HG02840 (cell line): ENCODE measurements around the gene ABHD15.
"Not testable (repeated sequence)": the region's sequence is repeated elsewhere in the genome, so short reads cannot be mapped to it uniquely, and the experiment has no call there.

Source experiments
- ATAC-seq: cut with Tn5 transposase; IDR thresholded peaks from one replicate; pipeline ENCODE4 v1.9.1; 2021; ENCODE audit warnings: mild to moderate bottlenecking, moderate library complexity, moderate number of reproducible peaks; ENCODE audit not compliant: unreplicated experiment, low FRiP score

The ABHD15 gene

DNA sequence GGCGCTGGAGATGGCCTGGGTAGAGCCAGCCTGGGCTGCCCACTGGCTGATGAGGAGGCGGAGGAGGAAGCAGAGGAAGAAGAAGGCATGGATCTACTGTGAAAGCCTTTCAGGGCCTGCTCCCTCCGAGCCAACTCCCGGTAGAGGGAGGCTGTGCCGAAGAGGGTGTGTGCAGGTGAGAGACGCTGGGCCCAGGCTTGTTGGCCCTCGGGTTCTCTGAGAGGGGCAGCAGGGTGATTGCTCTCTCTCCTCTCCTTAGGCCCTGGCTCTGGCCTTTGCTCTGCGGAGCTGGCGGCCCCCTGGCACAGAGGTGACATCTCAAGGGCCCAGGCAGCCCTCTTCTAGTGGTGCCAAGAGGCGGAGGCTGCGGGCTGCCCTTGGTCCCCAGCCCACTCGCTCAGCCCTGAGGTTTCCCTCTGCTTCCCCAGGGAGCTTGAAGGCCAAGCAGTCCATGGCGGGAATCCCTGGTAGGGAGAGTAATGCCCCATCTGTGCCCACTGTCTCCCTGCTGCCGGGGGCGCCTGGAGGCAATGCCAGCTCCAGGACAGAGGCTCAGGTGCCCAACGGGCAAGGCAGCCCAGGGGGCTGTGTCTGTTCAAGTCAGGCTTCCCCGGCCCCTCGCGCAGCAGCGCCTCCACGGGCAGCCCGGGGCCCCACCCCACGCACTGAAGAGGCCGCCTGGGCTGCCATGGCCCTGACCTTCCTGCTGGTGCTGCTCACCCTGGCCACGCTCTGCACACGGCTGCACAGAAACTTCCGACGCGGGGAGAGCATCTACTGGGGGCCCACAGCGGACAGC is 5.2 kb upstream of the ABHD15 start:
- ATAC-seq: no peak

DNA sequence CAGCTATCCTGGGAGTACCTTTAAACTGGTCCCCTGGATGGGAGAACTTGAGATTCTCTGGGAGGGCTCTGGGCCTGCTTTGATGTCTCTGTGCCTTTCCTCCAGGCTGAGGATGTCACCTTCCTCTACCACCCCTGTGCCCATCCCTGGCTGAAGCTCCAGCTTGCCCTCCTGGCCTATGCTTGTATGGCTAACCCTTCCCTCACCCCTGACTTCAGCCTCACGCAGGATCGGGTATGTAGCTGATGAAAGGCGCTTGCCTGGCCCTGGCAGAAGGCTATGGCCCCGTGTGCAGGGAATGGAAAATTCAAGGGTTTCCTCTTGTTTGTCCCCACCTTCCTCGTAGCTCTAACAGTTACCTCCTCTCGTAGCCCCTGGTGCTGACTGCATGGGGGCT is 4.6 kb upstream of the ABHD15 start:
- no peak for ATAC-seq

DNA sequence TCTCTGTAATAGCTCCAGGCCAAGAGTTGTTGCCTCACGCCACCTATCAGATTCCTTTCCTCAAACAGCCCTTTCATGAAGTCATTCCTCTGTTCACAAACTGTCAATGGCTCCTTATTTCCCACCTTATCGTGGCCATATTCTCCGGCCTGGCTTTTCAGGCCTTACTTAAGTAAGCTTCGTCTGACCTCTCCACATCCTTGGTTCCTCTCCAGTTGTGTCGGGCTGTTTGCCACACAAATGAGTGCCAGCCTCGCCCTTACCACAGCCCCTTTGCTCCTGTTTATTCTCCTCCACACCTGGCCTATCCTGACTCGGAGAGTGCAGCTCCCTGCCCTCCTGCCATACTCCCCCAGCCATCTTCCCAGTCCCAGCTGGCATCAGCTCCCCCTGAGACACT is 3.7 kb upstream of the ABHD15 start:
- no peak for ATAC-seq

DNA sequence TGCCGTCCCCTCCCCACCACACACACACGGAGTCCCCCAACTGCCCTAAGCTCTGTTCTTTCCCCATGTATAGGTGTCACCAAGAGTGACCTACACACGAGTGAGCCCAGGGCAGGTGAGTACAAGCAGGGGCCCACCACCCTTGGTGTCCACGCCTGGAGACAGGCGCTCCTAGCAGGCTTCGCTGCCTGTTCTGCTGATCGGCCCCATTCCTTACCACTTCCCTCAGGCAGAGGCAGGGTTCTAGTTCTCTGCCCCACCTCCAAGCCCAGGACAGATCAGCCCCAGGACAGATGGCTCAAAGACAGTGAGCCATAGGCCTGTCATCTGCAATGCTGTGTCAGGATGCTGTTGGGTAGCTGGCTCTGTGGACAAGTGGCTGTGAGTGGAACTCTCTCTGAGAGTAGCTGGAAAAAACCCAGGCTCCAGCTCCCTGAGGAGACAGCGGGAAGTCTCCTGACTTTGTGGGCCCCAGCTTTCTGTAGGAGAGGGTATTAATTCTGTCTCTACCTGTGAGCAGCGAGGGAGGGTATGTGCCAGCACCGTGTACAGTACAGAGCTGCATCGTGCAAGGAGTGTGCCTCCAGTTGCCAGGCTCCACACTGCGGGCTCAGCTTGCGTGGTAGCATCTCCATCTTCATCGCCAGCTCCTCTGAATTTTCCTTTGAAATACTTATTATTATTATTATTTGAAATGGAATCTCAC is 2.6 kb upstream of the ABHD15 start:
- no peak for ATAC-seq

DNA sequence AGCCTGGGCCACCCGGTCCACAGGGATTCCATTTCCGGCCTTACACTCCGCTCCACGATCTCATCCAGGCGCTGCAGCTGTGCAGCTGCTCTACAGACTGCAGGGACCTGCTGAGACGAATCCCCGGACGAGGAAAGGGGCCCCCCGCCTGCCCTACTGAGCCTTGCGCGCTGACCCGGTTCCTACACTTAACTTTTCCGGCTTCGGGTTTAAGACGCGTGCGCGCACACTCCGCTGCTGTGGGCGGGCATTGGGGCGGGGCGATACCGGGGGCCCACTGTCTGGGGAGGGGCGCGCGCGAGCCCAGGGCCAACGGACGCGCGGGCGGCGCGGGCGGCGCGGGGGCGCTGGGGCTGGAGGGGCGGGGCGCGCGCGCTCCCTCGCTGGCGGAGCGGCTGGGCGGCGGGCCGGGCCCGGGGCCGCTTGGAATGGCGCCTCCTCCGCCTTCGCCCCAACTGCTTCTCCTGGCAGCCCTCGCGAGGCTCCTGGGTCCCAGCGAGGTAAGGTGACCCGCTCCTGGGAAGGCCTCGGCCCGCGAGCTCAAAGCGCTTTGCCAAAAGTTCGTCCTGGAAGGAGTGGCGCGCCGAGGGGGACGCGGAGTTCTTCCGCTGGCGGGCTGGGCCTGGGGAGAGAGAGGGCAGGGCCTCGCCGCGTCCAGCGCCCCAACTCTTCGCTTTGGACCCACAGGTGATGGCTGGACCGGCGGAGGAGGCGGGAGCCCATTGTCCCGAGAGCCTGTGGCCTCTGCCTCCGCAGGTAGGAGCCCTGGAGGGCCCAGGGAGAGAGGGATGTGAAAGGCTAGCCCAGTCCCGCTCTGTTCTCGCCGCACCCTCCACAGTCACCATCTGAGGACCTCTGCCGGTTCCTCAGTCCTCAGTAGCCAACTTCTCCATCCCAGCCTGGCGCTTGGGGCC is 1.8 kb upstream of the ABHD15 start, which contains the start of gene TP53I13:
TP53I13 (plus strand) TSS at position 371 of the 914 bp plus-strand sequence; CDS start at position 429, 58 bp downstream.
- peak; percentile 41 for ATAC-seq

DNA sequence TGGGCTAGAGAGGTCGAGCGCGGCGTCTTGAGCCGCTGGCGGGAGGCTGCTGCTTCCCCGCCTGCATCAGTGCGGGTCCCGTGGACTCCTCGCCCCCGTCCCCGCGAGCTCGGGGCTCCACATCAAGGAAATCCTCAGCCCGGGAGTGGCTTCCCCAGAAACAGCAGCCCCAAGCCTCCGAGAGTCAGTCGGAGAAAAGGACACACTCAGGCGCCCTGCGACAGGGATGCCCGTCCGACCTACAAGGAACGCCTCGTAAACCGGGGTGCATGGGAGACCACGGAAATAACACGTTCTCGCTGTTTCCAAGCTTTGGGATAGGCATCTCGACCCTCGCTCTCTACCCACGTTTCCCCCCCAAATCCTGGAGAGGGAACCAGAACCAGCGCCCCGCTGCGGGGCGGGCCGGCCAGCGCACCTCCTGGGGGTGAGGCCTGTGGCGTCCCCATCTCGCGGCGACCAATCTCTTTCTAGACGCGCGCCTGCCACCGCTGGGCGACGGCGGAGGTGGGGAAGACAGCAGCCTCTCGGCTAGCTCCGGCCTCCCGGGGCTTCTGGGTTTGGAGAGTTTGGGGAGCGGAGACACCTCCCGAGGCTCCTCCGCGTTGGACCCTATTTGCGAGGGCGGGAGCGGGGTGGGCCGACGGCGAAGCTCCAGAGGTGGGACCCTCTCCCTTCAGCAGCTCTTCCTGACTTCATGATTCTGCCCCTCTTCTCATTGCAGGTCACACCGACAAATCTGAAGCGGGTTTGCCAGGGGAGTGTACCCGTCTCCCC is 905 bp upstream of the ABHD15 start:
- peak; percentile 28 for ATAC-seq

DNA sequence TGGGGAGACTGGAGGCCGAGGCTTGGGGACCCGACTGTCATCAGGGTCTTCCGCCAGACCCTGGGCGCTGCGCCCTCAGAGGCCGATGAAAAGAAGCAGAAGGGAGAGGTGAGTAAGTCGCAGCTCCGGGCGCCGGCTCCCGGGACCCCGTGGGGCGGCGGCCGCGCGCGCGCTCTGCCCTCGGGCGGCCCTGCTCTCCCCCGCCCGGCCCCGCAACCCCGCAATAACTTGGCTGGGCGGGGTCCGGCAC is 392 bp upstream of the ABHD15 start:
- ATAC-seq: peak; percentile 5

DNA sequence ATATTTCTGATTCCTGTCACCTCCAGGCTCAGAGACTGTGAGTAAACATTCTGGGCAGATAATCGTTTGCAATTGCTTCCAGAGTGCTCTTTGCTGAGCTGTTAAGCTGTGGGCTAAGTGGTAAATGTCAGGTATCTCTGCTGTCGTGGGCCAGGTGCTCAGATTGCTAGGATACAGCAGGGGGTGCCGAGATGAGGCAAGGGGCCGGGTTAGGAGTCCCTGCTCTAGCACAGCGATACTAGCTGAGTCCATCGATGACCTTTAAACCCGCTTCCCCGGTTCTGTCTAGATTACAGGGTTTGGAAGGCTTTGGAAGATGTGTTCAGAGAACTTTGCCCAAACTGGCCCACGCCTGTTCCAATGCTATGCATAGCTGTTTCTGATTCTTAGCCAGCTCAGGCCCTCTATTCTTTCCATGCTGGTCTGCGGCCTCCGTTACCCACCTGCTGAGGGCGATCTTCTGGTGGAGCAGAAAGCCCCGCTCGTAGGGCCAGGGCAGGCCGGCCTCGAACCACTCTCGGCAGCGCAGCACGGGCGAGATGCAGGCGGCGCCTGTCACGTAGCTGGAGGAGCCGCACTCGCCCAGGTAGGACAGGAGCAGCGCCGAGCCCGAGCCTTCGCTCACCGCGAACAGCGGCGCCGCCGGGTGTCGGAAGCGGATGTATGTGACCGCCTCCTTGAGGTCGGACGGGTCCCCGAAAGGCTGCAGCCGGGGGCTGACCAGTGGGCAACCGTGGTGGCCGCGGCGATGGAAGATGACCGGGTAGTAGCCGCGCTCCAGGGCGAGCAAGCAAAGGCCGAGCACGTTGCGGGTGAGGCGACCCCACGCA is 979 bp downstream of the ABHD15 start:
- no peak for ATAC-seq

DNA sequence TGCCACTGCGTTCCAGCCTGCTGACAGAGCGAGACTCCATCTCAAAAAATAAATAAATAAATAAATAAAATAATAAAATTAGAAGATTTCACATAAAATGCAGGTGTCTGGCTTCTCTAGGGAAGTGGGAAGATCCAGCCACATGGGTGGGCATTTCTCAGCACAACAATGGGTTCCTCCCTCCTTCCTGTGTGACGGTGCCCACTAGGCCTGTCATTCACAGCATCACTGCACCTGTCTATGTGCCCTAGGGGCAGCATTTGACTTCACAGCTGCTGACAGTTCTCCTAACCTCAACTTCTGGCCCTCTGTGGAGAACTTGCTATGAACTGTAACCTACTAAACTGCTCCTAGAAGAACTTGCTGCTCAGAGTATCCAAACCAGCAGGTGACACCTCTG is 3.0 kb downstream of the ABHD15 start:
- no peak for ATAC-seq

DNA sequence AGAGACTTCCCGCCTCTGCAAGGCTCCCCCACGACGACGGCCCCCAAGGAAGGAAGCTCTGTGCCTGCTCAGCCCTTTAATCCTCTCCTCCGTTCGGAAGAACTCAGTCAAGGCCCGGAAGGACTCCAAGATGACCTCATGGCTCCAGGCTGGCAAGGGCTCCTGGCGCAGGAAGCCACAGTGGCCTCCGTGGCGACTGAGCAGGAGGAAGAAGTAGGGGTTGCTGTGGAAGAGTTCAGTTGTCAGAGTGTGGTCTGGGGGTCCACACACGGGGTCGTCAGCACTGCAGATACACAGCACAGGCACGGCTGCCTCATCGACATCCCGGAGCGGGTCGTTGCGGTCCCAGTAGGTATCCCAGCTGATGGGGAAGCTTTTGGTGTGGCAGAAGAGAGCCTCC is 4.2 kb downstream of the ABHD15 start:
- ATAC-seq: no peak

DNA sequence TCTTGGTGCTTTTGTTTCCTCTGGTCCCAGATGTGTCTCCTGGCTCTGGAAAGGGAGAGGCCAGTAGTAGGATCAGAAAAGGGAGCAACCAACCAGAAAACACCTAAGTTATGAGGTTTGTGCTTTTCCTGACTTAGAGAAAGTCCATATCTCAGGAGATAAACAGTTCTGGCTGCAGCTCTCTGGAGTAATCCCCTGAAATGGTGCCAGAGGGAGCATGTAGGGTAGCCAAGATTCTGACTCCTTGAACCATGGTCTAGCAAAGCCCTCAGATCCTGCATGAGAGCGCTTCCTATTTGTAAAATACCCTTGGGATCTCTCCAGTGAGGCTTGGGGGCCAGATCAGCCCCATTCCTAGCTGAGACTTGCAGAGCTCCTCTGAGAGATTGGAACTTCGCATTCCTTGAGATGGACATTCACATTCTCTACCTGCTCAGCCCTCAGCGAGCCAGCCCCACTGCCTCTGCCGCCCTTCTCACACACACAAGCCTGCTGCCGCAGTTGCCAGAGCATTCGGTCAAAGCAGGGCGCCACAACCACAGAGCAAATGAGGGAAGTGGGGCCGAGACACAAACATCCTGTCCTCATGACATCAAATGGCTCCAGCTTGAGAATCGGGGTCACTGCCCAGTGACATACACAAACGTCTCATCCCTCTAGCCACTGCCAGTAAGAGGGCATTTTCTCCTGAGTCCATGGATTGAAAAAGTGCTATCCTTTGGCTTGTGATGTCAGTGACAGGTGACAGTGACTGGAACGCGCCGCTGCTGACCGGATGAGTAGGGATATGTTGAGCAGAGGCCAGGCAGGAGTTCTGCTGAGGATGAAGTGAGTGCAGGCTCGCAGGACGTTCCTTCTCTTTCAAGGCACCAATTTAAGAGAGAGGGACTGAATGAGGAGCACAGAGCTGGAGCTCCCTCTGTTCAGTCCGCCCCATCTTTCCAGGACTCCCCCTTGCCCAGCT is 5.0 kb downstream of the ABHD15 start:
- ATAC-seq: no peak

DNA sequence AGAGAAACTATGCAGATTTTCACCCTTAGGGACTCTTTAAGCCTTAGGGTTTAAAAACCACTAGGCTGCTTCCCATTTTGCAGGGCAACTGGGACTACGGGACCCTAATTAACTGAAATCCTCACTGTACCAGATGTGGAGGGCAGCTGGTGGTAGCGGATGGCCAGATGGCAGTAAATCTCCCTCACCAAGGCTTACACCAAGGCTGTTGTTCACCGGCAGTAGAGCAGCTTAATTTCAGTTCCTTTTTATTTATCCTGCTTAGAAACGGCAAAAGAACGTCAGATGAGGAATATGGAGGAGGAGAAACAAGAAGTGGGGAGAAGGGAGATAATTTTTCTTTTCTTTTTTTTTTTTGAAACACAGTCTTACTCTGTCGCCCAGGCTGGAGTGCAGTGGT is 6.5 kb downstream of the ABHD15 start:
- ATAC-seq: no peak

DNA sequence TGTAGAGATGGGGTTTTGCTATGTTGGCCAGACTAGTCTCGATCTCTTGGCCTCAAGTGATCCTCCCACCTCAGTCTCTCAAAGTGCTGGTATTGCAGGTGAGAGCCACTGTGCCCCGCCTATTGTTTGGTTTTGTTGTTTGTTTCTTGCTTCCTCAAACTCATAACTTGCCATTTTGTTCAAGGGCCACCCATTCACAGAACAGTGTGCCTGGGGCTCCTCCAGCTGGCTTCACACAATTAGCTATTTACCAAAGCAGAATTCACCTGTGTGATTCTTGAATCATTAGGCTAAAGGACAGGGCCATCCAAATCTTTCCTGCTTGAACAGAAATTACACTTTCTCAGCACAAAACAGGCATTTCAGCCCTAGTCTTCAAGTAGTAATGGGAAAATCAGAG is 7.2 kb downstream of the ABHD15 start:
- no peak for ATAC-seq

DNA sequence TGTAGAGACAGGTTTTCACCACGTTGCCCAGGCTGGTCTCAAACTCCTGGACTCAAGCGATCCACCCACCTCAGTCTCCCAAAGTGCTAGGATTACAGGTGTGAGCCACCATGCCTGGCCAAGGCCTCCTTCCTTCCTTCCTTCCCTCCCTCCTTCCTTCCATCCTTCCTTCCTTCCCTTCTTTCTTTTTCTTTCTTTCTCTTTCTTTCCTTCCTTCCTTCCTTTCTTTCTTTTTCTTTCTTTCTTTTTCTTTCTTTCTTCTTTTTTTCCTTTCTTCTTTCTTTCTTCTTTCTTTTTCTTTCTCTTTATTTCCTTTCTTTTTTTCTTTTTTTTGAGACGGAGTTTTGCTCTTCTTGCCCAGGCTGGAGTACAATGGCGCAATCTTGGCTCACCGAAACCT is 8.7 kb downstream of the ABHD15 start:
- ATAC-seq: not testable (repeated sequence)

DNA sequence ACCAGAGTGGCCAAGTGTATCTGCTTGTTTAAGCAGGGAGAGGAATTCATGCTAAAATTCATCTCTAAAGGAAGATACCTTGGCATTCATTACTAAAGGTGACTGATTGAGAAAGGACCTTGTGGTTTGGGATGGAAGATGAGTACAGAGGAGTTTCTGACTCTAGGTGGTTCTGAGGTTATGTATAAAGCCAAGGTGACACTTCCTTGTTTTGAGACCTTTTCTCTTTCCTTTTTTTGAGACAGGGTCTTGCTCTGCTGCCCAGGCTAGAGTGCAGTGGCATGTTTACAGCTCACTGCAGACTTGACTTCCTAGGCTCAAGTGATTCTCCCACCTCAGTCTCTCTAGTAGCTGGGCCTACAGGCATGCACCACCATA is 9.1 kb downstream of the ABHD15 start:
- no peak for ATAC-seq

DNA sequence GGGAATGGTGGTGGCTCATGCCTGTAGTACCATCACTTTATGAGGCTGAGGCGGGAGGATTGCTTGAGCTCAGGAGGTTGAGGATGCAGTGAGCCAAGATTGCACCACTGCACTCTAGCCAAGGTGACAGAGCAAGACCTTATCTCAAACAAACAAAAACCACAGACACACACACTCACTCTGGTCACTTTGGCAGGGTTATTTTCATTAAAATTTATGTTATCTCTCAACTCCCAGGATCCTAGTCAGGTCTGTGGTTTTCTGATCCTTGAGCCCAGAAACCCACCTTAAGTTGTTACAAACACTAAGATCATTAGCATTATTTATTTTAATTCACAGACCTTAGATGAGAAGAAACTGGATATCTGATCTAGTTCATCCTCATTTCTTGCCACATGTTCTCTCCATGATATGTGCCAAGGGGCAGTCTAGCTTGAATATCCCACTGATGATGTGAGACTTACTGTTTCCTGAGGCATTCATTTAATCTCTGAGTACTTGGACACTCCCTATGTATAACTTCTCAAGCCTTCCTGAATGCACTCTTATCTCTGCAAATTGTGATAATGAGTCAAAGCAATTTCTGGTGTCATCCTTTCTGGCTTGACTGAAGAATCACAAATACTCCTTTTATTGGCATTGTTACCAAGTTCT is 9.6 kb downstream of the ABHD15 start:
- ATAC-seq: no peak

DNA sequence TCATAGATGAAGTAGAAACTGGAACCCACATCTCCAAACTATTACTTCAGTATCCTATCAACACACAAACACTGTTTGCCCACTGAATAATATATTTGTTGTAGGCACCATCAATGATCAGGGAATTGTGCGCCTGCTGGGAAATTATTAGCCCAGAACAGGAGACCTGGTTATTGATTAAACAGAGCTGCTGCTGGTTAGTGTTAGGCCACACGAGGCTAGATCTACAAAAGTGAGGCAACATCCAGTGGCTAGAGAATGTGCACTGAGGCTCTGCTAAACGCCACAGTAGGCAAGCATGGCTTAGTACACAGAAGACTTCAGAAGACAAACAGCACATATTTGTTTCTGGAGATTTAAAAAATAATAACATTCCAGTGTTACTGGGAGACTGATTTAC is 11.0 kb downstream of the ABHD15 start:
- ATAC-seq: no peak
